Hepatic stellate cell (primary cell): ENCODE measurements around the gene PLEKHA1.
A peak's percentile ranks its signal among the peaks of the same experiment; 100 is the strongest.

Experiments used
- DNase-seq: peaks from one replicate; pipeline ENCODE4 v3.0.0; 2011; ENCODE audit warnings: low spot score

Gene PLEKHA1

DNA sequence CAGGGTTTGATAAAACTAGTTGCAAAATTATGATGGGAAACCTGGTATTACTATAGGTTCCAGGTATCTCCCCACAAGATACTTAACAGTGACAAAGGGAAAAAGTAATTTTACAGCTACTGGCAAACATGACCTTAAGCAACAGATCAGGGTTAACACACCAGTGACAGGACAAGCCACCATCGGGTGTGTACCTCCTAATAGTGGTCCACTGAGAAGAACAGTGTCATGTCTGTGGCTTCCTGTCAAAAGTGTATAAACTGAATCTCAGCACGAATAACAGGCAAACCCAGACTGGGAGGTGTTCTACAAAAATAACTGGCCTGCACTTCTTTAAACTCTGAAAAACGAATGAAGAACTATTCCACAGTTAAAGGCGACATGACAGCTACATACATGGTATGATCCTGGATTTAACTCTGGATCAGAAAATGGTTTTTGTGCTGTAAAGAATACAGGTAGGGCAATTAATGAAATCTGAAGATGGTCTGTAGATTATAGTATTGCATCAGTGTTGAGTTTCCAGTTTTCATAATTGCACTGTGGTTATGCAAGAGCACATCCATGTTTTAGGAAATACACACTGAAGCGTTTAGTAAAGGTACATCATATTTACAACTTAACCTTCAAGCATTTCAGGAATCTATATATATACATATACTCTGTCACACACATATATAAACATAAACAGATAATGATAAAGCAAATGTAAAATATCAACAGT lies 47.9 kb downstream of the PLEKHA1 start:
- no peak for DNase-seq

- no peak for DNase-seq
Observed at GRCh38 chr10:122424059-122424458, 49.6 kb downstream of the PLEKHA1 start.

DNA sequence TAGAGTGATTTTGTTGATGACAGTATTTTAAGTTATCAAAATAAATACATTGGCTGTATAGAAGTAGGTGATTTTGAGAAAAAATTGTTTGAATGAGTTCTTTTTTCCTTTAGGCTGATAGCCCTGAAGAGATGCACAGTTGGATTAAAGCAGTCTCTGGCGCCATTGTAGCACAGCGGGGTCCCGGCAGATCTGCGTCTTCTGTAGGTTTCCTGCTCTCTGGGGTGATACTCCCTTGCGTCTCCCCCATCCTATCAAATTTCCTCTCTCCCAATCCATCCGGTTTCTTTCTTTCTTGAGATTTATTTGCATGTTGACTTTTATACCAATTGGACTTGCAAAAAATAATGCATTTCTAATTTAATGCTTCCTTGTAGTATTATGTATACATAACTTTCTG lies 52.3 kb downstream of the PLEKHA1 start:
- DNase-seq = no peak

DNA sequence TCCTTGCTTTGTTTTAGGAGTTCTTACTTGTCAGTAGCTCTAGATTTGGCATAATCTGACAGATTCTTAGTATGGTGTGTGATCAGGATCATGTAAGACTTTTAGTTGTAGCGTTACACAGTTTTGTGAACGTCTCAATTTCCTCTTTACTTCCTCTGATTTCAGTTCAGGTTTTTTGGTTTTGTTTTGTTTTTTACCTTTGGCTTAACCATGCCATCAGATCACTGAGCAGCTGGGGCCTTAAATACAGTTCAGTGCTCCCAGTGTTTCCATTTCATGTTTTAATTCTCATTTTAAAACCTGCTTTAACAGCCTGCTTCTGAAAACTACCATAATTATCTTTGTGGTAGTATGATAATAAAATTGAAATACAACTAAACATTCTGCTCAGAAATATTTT lies 52.8 kb downstream of the PLEKHA1 start:
- no peak for DNase-seq

GRCh38 chr10:122435212-122435827 lies 60.8 kb downstream of the PLEKHA1 start:
- no peak for DNase-seq

GRCh38 chr10:122441961-122442360 lies 67.5 kb downstream of the PLEKHA1 start:
- no peak for DNase-seq

DNA sequence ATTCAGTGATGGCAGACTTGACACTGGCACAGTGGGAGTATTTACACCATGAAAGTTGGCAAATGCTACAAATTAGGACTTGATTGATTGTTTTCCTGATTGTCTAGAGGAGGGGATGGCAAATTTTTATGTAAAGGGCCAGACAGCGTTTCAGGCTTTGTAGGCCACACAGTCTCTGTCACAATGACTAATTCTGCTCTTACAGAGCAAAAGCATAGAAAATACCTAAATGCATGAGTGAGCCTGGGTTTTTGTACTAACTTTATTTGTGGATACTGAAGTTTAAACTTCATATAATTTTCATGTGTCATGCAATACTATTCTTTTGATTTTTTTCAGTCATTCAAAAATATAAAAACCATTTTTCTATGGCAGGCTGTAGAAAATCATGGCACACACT lies 71.0 kb downstream of the PLEKHA1 start:
- DNase-seq = no peak

- DNase-seq = no peak
Observed at GRCh38 chr10:122445904-122446303, 71.4 kb downstream of the PLEKHA1 start.

GRCh38 chr10:122446668-122447423 lies 72.3 kb downstream of the PLEKHA1 start:
- no peak for DNase-seq

DNA sequence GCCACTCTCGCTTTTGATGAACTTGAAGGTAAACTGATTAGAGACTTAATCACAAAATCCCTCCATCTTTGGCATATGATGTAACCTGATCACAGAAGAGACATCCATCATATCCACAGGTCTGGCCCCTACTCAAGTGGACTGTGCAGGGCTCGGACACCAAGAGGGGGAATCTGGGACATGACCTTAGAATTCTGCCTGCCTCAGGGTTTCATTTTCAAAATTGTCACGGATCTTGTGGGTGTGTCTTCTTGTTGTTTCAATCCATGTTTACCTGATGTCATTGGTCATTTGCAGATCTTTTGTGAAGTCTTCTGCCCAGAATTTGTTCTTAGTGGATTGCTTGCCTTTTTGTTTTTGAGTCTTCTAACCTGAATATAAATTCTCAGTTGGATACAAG lies 74.1 kb downstream of the PLEKHA1 start:
- no peak for DNase-seq

DNA sequence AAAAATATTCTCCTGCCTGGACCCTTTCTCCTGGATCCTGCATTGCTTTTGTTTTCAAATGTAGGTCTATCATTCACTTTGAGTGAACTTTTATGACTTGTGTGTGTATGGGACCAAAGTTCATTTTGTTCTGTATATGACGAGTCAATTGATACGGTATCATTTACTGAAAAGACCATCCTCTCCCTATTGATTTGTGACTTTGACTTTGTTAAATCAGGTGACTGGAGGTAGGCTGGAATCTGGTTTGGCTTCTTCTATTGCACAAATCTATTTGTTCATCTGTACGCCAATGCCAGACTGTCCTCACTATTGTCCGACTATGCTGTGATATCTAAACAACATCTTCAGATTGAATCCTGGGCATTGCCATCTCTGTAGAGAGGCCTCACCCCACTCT lies 74.6 kb downstream of the PLEKHA1 start:
- no peak for DNase-seq

- no peak for DNase-seq
Observed at GRCh38 chr10:122450353-122450990, 76.0 kb downstream of the PLEKHA1 start.

GRCh38 chr10:122454071-122454470 lies 79.6 kb downstream of the PLEKHA1 start:
- no peak for DNase-seq

- no peak for DNase-seq
Observed at GRCh38 chr10:122454603-122455080, 80.1 kb downstream of the PLEKHA1 start, which contains the start of gene ARMS2. ARMS2 (plus strand) TSS chr10:122454653; CDS start chr10:122454728, 75 bp downstream.

DNA sequence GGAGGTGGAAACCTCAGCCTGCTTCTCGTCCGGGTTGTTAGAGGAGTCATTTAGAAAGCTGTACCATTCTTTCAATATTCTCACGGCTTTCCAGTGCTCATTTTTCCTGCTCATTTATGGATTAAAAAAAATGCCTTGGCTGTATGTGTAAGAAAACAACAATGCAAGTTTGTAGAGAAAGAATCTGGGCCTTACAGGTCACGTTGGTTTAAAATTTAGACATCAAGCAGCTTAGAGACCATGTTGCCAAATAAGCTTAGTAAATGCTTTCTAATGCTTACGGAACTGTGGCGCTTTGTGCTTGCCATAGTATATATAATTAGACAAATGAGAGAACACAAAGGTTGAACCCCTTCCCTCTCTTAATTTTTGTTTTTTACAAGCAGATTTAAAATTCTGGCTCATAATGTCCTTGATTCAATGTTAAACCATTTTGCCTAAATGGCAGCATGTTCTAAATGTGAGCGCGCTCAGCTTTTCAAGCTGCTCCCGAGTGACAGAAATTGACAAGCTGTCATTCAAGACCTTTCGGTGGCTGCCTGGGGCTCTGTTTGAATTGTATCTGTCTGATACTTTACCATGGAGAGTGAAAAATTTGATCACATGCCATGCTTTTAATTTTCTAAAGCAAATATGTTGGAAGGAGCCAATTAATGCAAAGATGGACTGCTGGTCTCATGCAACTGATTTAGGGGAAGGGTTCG lies 81.0 kb downstream of the PLEKHA1 start:
- no peak for DNase-seq

- no peak for DNase-seq
Observed at GRCh38 chr10:122457934-122458333, 83.4 kb downstream of the PLEKHA1 start.

- DNase-seq = no peak
Observed at GRCh38 chr10:122458693-122459092, 84.2 kb downstream of the PLEKHA1 start.

GRCh38 chr10:122459561-122460273 lies 85.2 kb downstream of the PLEKHA1 start:
- no peak for DNase-seq

DNA sequence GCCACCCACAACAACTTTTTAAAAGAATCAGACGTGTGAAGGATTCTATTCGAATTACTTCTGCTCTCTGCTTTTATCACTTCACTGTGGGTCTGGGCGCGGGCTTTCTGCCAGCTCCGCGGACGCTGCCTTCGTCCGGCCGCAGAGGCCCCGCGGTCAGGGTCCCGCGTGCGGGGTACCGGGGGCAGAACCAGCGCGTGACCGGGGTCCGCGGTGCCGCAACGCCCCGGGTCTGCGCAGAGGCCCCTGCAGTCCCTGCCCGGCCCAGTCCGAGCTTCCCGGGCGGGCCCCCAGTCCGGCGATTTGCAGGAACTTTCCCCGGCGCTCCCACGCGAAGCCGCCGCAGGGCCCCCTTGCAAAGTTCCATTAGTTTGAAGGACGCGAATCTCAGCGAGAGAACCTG lies 86.4 kb downstream of the PLEKHA1 start:
- DNase-seq = no peak

DNA sequence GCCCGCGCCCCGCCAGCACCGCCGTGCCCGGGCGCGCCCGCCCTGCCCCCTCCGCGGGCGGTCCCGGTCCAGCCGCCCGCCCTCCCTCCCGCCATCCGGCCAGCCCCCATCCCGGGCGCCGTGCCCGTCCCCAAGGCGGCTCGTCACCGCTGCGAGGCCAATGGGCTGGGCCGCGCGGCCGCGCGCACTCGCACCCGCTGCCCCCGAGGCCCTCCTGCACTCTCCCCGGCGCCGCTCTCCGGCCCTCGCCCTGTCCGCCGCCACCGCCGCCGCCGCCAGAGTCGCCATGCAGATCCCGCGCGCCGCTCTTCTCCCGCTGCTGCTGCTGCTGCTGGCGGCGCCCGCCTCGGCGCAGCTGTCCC lies 86.8 kb downstream of the PLEKHA1 start, which contains the start of gene HTRA1:
HTRA1 (plus strand) TSS at position 187 of the 362 bp plus-strand sequence; CDS start at position 287, 100 bp downstream.
- DNase-seq = peak; percentile 47
